Measurements from ENCODE around the gene BYSL. TPM values are rescaled to one million over a fixed set of nuclear protein-coding genes. Genes with fewer than 3 reads are reported as not detected.

Gene BYSL
- total and polyA plus RNA-seq, 10 of the 15 experiments (the other 5 are each of a cell fraction or from before 2014, with no cell fraction given), result 12.6 to 51.1 (median 33.0) TPM

GRCh38 chr6:41960028-41960427 is 38.7 kb downstream of the BYSL start:
- no peak overlapping the region for H3K9ac ChIP-seq (ENCODE audit: control insufficient read depth, insufficient read depth, low read length)
- no peaks in the 10 kb centered on the region for H4K20me1 ChIP-seq (ENCODE audit: control insufficient read depth, insufficient read depth)
- FAIRE-seq (no peak), ATAC-seq (no peak), DNase-seq (ENCODE audit: low read depth, low spot score) (no peak)
- CTCF ChIA-PET, result interaction anchor here (0.9 kb wide), 1 partner anchor 39 kb away, joined by 3 read pairs; the partner anchor contains the start of gene MED20
- no peak overlapping the region for H3K4me2 ChIP-seq (ENCODE audit: control insufficient read depth, insufficient read depth)
- 89% methylated on average over 4 of the region's 4 CpGs for WGBS (ENCODE audit: insufficient coverage, insufficient replicate concordance, low lambda C conversion rate, missing lambda C conversion rate)
- BruUV-seq (replicated peaks), result no TSS peak
- TF ChIP-seq LARP7 (IDR thresholded peaks at IDR 0.05) (no peak), IKZF1 (conservative IDR thresholded peaks at IDR 0.05) (no peak), MLLT1 (IDR thresholded peaks at IDR 0.05) (no peak), TCF12 (IDR thresholded peaks at IDR 0.05; ENCODE audit: low read depth, low read length) (no peak), MTA3 (IDR thresholded peaks at IDR 0.05; ENCODE audit: borderline replicate concordance, low read length) (no peak), HDAC6 (IDR thresholded peaks at IDR 0.05; ENCODE audit: unreplicated experiment) (no peak), GATAD2B (conservative IDR thresholded peaks at IDR 0.05; ENCODE audit: low read depth) (no peak), HDGF (IDR thresholded peaks at IDR 0.05) (no peak)
- POLR2A ChIA-PET, result interaction anchor here (0.7 kb wide), 1 partner anchor 117 kb away, joined by 3 read pairs; no protein-coding TSS in a partner anchor
- no peaks in the 10 kb centered on the region for H3K27me3 ChIP-seq (replicated peaks in 1 of 2; ENCODE audit: control insufficient read depth in 2 of 2, insufficient read depth in 2 of 2, low read length in 1 of 2)
- H3K4me3 ChIP-seq, result no peak overlapping the region
- in situ Hi-C loops (cut with MboI), result no loop called here
- no peak overlapping the region for H3K27ac ChIP-seq (ENCODE audit: control insufficient read depth, insufficient read depth)
- H3K9me3 ChIP-seq (replicated peaks; ENCODE audit: control insufficient read depth, insufficient read depth, low read length), result no peaks in the 10 kb centered on the region
- peaks cover 4% of the 10 kb centered on the region for H3K4me1 ChIP-seq (ENCODE audit: control insufficient read depth, insufficient read depth, low read length)
- intact Hi-C loops (cut with micrococcal nuclease; ENCODE audit: unreplicated experiment), result no loop called here
- H3K36me3 ChIP-seq (ENCODE audit: control insufficient read depth in 2 of 2, insufficient read depth in 2 of 2, low read length in 1 of 2), result no peaks in the 10 kb centered on the region
- no peak overlapping the region for H2AFZ ChIP-seq (ENCODE audit: control insufficient read depth, low read depth, low read length)
- SMC1A ChIA-PET (ENCODE audit: uncharacterized antibody, unreplicated experiment), result no interaction called here
- RAD21 ChIA-PET (ENCODE audit: unreplicated experiment), result no interaction called here
- H3K79me2 ChIP-seq (ENCODE audit: control insufficient read depth, insufficient read depth, low read length), result no peaks in the 10 kb centered on the region

All from GM12878 (cell line).